CD4-positive, alpha-beta T cell treated with Interleukin-15 for 1 hour (primary cell): ENCODE results near the gene RUNX2.

ENCODE experiments used
- DNase-seq: peaks from one replicate; pipeline ENCODE4 v3.0.0-alpha.2; 2020

Gene RUNX2

GRCh38 chr6:45351667-45352066 is 23.5 kb downstream of the RUNX2 start:
- no peak for DNase-seq

GRCh38 chr6:45353654-45354053 is 25.5 kb downstream of the RUNX2 start:
- DNase-seq: no peak

- no peak for DNase-seq
Observed at GRCh38 chr6:45364466-45364865, 36.3 kb downstream of the RUNX2 start.

- no peak for DNase-seq
Observed at GRCh38 chr6:45365036-45365435, 36.9 kb downstream of the RUNX2 start.

- no peak for DNase-seq
Observed at GRCh38 chr6:45366534-45366933, 38.4 kb downstream of the RUNX2 start.

- no peak for DNase-seq
Observed at GRCh38 chr6:45367999-45368398, 39.9 kb downstream of the RUNX2 start.

GRCh38 chr6:45369870-45370269 is 41.7 kb downstream of the RUNX2 start:
- no peak for DNase-seq

- DNase-seq: no peak
Observed at GRCh38 chr6:45371924-45372573, 43.9 kb downstream of the RUNX2 start.

- no peak for DNase-seq
Observed at GRCh38 chr6:45375449-45375848, 47.3 kb downstream of the RUNX2 start.

- DNase-seq: no peak
Observed at GRCh38 chr6:45376310-45377042, 48.3 kb downstream of the RUNX2 start.

- DNase-seq: no peak
Observed at GRCh38 chr6:45377043-45377553, 49.0 kb downstream of the RUNX2 start.

GRCh38 chr6:45377554-45378333 is 49.6 kb downstream of the RUNX2 start, which contains the start of gene SUPT3H:
Gene SUPT3H, minus strand, starts transcription at chr6:45377934.
- DNase-seq: peak; percentile 94

- no peak for DNase-seq
Observed at GRCh38 chr6:45378334-45378926, 50.3 kb downstream of the RUNX2 start.

- DNase-seq: no peak
Observed at GRCh38 chr6:45382391-45382790, 54.3 kb downstream of the RUNX2 start.

- no peak for DNase-seq
Observed at GRCh38 chr6:45386501-45386900, 58.4 kb downstream of the RUNX2 start.

GRCh38 chr6:45387236-45387635 is 59.1 kb downstream of the RUNX2 start:
- DNase-seq: no peak

- DNase-seq: no peak
Observed at GRCh38 chr6:45388328-45388727, 60.2 kb downstream of the RUNX2 start.

- DNase-seq: no peak
Observed at GRCh38 chr6:45394586-45395095, 66.5 kb downstream of the RUNX2 start.

- DNase-seq: no peak
Observed at GRCh38 chr6:45398075-45398813, 70.1 kb downstream of the RUNX2 start.

- no peak for DNase-seq
Observed at GRCh38 chr6:45400021-45400420, 71.9 kb downstream of the RUNX2 start.

GRCh38 chr6:45411959-45412358 is 83.8 kb downstream of the RUNX2 start:
- DNase-seq: no peak

- DNase-seq: no peak
Observed at GRCh38 chr6:45415315-45415714, 87.2 kb downstream of the RUNX2 start.
